Measurements from ENCODE around the gene GREM1. TPM values are rescaled to one million over a fixed set of nuclear protein-coding genes. Genes with fewer than 3 reads are reported as not detected.
A peak's percentile ranks its signal among the peaks of the same experiment; 100 is the strongest.

The GREM1 gene
- polyA plus RNA-seq, 1 of the 3 experiments (the other 2 are of a cell fraction): 23.9 TPM

DNA sequence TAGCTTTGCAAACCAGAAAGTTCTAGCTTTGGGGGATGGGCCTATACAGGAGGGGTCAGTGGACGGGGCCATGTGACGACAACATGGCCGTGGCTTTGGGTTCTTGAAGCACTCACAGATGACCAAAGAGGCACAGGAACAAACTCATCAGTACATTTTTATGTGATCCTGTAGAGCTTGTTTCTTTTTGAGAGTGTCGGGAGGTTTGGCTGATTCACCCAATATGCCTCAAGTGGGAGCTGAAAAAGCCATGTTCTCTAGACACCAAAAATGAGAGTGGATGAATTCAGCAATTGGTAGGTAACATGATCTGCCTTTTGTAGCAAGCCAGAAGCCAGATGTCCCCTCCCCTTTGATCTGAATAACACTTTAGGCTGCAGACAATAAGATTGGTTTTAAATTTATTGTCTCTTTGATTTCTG lies 30.1 kb downstream of the GREM1 start:
- no peaks in the 10 kb centered on the region for H3K79me2 ChIP-seq (ENCODE audit: insufficient read depth)
- no peaks in the 10 kb centered on the region for H3K9me2 ChIP-seq
- H3K9ac ChIP-seq: no peak overlapping the region
- ChIA-PET CTCF (no interaction called here), POLR2A (no interaction called here)
- H3K36me3 ChIP-seq (replicated peaks in 1 of 2; ENCODE audit: control insufficient read depth in 1 of 2, insufficient read depth in 2 of 2, low read length in 1 of 2): peaks cover 0 to under 1% of the 10 kb centered on the region in 2 experiments
- peaks cover 13% of the 10 kb centered on the region for H3F3A ChIP-seq (replicated peaks; ENCODE audit: insufficient read depth)
- H4K20me1 ChIP-seq (ENCODE audit: insufficient read depth): no peaks in the 10 kb centered on the region
- H3K27ac ChIP-seq (ENCODE audit: low read depth in 2 of 2, low read length in 1 of 2): no peak overlapping the region
- H3K27me3 ChIP-seq (ENCODE audit: insufficient read depth): no peaks in the 10 kb centered on the region
- no peak for DNase-seq
- H2AFZ ChIP-seq (ENCODE audit: low read depth): no peak overlapping the region
- no peak overlapping the region for H3K4me3 ChIP-seq (ENCODE audit: low read depth in 2 of 2, low read length in 1 of 2)
- TF ChIP-seq REST (IDR thresholded peaks at IDR 0.05; ENCODE audit: low read depth, low read length): no peak
- no peak for TF ChIP-seq FOSL2 (IDR thresholded peaks at IDR 0.05; ENCODE audit: borderline replicate concordance, low read depth)
- TF ChIP-seq GATA2 (CRISPR knock-in tag; IDR thresholded peaks at IDR 0.05): no peak
- TF ChIP-seq SMC3 (IDR thresholded peaks at IDR 0.05; ENCODE audit: low read depth, low read length): no peak
- TF ChIP-seq CHD2 (IDR thresholded peaks at IDR 0.05; ENCODE audit: low read length, partially characterized antibody): no peak
- no peak for TF ChIP-seq GABPA (IDR thresholded peaks at IDR 0.05; ENCODE audit: low read depth)
- no peak for TF ChIP-seq EZH2phosphoT487 (IDR thresholded peaks at IDR 0.05; ENCODE audit: borderline replicate concordance, low read depth)
- TF ChIP-seq, protein P1, sequence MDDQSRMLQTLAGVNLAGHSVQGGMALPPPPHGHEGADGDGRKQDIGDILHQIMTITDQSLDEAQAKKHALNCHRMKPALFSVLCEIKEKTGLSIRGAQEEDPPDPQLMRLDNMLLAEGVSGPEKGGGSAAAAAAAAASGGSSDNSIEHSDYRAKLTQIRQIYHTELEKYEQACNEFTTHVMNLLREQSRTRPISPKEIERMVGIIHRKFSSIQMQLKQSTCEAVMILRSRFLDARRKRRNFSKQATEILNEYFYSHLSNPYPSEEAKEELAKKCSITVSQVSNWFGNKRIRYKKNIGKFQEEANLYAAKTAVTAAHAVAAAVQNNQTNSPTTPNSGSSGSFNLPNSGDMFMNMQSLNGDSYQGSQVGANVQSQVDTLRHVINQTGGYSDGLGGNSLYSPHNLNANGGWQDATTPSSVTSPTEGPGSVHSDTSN (IDR thresholded peaks at IDR 0.05): no peak
- no peak for TF ChIP-seq JUND (IDR thresholded peaks at IDR 0.05)
- TF ChIP-seq TEAD4 (IDR thresholded peaks at IDR 0.05; ENCODE audit: borderline replicate concordance, insufficient read depth): no peak
- no peak for TF ChIP-seq YY1 (IDR thresholded peaks at IDR 0.05; ENCODE audit: low read depth)
- H3K4me2 ChIP-seq: no peak overlapping the region
- H3K4me1 ChIP-seq (ENCODE audit: control insufficient read depth in 1 of 2, insufficient read depth in 2 of 2, low read depth in 1 of 2, low read length in 1 of 2): peaks cover 0 to 4% of the 10 kb centered on the region in 2 experiments; a peak in 1 of 4 replicates
- H3K9me3 ChIP-seq: no peaks in the 10 kb centered on the region
- 98% methylated on average over 4 of the region's 4 CpGs for WGBS (ENCODE audit: low lambda C conversion rate)

GRCh38 chr15:32750979-32751378 lies 33.2 kb downstream of the GREM1 start:
- Histone ChIP-seq H3K9me2 (no peaks in the 10 kb centered on the region), H3K36me3 (replicated peaks in 1 of 2; ENCODE audit: control insufficient read depth in 1 of 2, insufficient read depth in 2 of 2, low read length in 1 of 2) (no peaks in the 10 kb centered on the region), H3K4me1 (ENCODE audit: control insufficient read depth in 1 of 2, insufficient read depth in 2 of 2, low read depth in 1 of 2, low read length in 1 of 2) (peaks cover 0 to 4% of the 10 kb centered on the region in 2 experiments; a peak in 1 of 4 replicates), H3K9ac (no peak overlapping the region), H3K27ac (ENCODE audit: low read depth in 2 of 2, low read length in 1 of 2) (peak overlapping the region in 1 of 2 experiments; percentile 75; a peak in 2 of 4 replicates), H4K20me1 (ENCODE audit: insufficient read depth) (no peaks in the 10 kb centered on the region), H3F3A (replicated peaks; ENCODE audit: insufficient read depth) (peaks cover 22% of the 10 kb centered on the region), H3K79me2 (ENCODE audit: insufficient read depth) (no peaks in the 10 kb centered on the region), H3K4me2 (no peak overlapping the region), H3K27me3 (ENCODE audit: insufficient read depth) (no peaks in the 10 kb centered on the region), H2AFZ (ENCODE audit: low read depth) (no peak overlapping the region), H3K4me3 (ENCODE audit: low read depth in 2 of 2, low read length in 1 of 2) (no peak overlapping the region), H3K9me3 (no peaks in the 10 kb centered on the region)
- DNase-seq: peak; percentile 59
- WGBS (ENCODE audit: low lambda C conversion rate): 41% methylated on average over 3 of the region's 3 CpGs
- POLR2A ChIA-PET: no interaction called here
- CTCF ChIA-PET: no interaction called here
- TF ChIP-seq FOSL2 (IDR thresholded peaks at IDR 0.05; ENCODE audit: borderline replicate concordance, low read depth) (no peak), USF2 (IDR thresholded peaks at IDR 0.05; ENCODE audit: borderline replicate concordance, low read depth, low read length) (no peak), POLR2AphosphoS5 (IDR thresholded peaks at IDR 0.05; ENCODE audit: low read depth, low read length) (no peak), ELF1 (IDR thresholded peaks at IDR 0.05) (no peak), USF1 (IDR thresholded peaks at IDR 0.05; ENCODE audit: borderline replicate concordance, low read depth) (no peak), RCOR1 (IDR thresholded peaks at IDR 0.05; ENCODE audit: low read length) (peak; percentile 69; the same call in 1 of the 2 replicates), RAD21 (IDR thresholded peaks at IDR 0.05; ENCODE audit: low read length) (no peak), RXRA (IDR thresholded peaks at IDR 0.05; ENCODE audit: borderline replicate concordance, low read depth) (no peak), FOXJ3 (CRISPR knock-in tag; IDR thresholded peaks at IDR 0.05) (peak; percentile 58; the same call in 1 of the 2 replicates), GABPA (IDR thresholded peaks at IDR 0.05; ENCODE audit: low read depth) (no peak), EP300 (IDR thresholded peaks at IDR 0.05; ENCODE audit: borderline replicate concordance in 1 of 2, low read depth in 1 of 2, low read length in 1 of 2) (peak in 1 of 2 experiments; percentile 57; a peak in 2 of 4 replicates), MXI1 (IDR thresholded peaks at IDR 0.05; ENCODE audit: low read depth, low read length) (0 out of 2 replicates have a peak, but pooled peaks have one; percentile 7), GATA2 (CRISPR knock-in tag; IDR thresholded peaks at IDR 0.05) (0 out of 2 replicates have a peak, but pooled peaks have one; percentile 18)
- TF ChIP-seq, protein P1 (IDR thresholded peaks at IDR 0.05): no peak

Measured in SK-N-SH (cell line).